Measurements from ENCODE around the gene RAB40AL.

Gene RAB40AL

GRCh38 chrX:102983205-102983604, 46.1 kb downstream of the RAB40AL start:
- no peak for DNase-seq

- no peak for DNase-seq
Observed at GRCh38 chrX:102985192-102985591, 48.1 kb downstream of the RAB40AL start.
